Activated T-helper 17 cell treated with anti-CD3 and anti-CD28 coated beads, Interleukin-2, amount 50 U/mL, for 72 hours (primary cell): ENCODE measurements around the gene CHRNE. TPM values are rescaled to one million over a fixed set of nuclear protein-coding genes. Genes with fewer than 3 reads are reported as not detected.

ENCODE experiments used
- ATAC-seq: fragments of 150-1000 bp; cut with Tn5 transposase; replicated peaks from 2 replicates; pipeline ENCODE4 v1.10.0; 2021; ENCODE audit warnings: mild to moderate bottlenecking, moderate library complexity
- H3K27ac Mint-ChIP-seq: one replicate; pipeline ENCODE4 v1.8.0; 2022; ENCODE audit warnings: mixed read lengths
- H3K27me3 Mint-ChIP-seq: one replicate; pipeline ENCODE4 v1.8.0; 2022; ENCODE audit warnings: mixed read lengths
- H3K36me3 Mint-ChIP-seq: one replicate; pipeline ENCODE4 v1.8.0; 2022; ENCODE audit warnings: low read depth, mild to moderate bottlenecking, mixed read lengths
- H3K4me1 Mint-ChIP-seq: one replicate; pipeline ENCODE4 v1.8.0; 2022; ENCODE audit warnings: mixed read lengths
- H3K4me3 Mint-ChIP-seq: one replicate; pipeline ENCODE4 v1.8.0; 2022; ENCODE audit warnings: mild to moderate bottlenecking, mixed read lengths
- H3K9me3 Mint-ChIP-seq: one replicate; pipeline ENCODE4 v1.8.0; 2022; ENCODE audit warnings: mixed read lengths
- total RNA-seq, 2 donors: library from RNA; stranded (reverse); gene quantifications; one replicate each; pipeline ENCODE4 v1.2.3, GENCODE V29; 2022

The CHRNE gene
- total RNA-seq, 2 donors from 2014 or later = 0.35 to 0.69 TPM

DNA sequence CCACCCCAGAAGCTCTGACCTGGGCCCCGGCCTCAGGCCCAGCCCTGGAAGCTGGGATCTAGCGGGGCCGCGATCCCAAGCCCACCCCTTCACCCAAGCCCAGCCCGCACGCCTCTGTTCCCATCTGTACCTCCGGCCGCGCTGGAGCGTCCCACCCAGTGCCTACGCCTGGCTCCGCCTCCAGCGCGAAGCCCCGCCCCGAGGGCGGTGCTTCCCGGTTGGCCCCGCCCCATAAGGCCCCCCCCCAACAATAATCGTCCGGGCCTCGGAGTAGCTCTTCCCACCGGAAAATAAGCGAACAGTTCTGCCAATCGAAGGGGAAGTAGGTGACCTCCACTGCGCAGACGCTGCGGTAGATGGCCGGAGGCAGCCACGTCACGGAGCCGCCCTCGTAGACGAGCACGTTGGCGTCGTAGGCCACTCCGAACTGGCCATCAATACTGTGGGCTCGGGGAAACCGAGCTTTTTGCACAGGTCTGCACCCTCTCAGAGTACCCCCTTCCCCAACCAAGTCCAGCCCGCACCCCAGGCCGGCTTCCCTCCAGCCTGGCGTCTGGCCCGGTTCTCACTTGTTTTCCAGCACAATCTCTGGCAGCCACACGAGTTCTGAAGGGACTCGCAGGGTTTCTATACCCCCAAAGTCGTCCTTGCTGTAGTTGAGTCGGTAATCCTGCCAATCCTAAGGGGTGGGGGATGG lies 1.1 kb downstream of the CHRNE start:
- H3K4me1 Mint-ChIP-seq = peaks cover 20% of the 10 kb centered on the region
- ATAC-seq = no peak
- peaks cover 9% of the 10 kb centered on the region for H3K36me3 Mint-ChIP-seq
- peak overlapping the region; percentile 66 for H3K4me3 Mint-ChIP-seq
- no peaks in the 10 kb centered on the region for H3K27me3 Mint-ChIP-seq
- no peak overlapping the region for H3K27ac Mint-ChIP-seq
- H3K9me3 Mint-ChIP-seq = no peaks in the 10 kb centered on the region

DNA sequence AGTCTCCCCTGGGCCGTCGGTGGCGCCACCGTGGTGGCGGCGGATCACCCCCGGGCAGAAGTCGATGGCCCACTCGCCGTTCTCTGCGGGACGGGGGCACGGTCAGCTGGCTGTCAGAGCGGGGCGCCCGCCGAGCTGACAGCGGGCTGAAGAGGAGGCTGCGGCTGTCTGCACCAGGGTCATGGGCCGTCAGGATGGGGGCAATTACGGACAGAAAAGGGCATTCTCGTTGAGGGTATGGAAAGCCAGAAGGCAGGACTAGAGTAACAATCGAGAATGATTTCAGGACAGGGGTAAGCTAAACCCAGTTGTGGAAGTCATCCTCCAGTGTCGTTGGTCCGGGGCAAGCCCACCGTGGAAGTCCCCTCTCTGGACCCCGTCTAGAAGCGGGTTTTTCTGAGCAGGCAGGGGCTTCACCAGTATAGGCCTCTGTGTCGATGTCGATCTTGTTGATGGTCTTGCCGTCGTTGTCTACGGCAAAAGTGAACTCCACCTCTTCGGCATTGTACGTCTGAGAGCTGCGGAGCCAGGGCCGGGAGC lies 1.7 kb downstream of the CHRNE start:
- no peak for ATAC-seq

DNA sequence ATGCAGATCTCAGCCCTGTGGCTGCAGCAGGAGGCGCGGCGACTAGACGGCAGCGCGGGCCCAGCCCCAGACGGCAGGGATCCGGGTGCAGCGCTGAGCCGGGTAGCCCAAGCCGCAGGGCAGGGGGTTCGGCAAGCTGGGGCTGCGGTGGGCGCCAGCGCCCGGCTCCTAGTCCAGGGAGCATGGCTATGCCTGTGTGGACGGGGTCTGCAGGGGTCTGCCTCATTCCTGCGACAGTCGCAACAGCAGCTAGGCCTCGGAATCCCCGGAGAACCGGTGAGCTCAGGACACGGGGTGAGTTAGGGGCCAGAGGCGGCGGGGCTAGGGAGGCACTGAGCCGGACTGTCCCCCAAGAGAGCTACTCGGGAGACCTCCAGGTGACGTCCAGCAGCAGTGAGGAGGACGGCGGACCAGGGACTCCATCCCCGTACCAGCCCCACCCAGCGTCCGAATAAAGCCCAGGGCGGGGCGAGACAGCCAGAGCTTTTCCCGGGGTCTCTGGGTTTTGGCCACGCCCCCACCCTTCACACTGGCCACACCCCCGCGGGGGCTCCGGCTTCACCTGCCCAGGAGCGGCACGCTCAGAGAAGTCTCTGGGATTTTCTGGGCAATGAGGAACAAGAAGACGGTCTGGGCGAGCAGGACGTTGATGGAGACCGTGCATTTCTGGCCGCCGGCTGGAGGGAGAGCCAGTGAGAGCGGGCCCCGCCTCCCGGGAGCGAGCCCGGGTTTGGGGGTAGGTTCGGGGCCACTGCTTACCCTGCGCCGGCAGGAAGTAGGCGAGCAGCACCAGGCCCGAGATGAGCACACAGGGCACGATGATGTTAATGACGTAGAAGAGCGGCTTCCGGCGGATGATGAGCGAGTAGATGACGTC lies 2.4 kb downstream of the CHRNE start:
- peak overlapping the region; percentile 87 for H3K27ac Mint-ChIP-seq
- H3K4me1 Mint-ChIP-seq = peaks cover 20% of the 10 kb centered on the region
- no peaks in the 10 kb centered on the region for H3K27me3 Mint-ChIP-seq
- H3K36me3 Mint-ChIP-seq = peaks cover 18% of the 10 kb centered on the region
- no peaks in the 10 kb centered on the region for H3K9me3 Mint-ChIP-seq
- ATAC-seq = no peak
- H3K4me3 Mint-ChIP-seq = peak overlapping the region; percentile 93

More for the DNA sequence above, 1.7 kb downstream of the CHRNE start:
- H3K4me1 Mint-ChIP-seq = peaks cover 20% of the 10 kb centered on the region
- no peaks in the 10 kb centered on the region for H3K27me3 Mint-ChIP-seq
- no peak overlapping the region for H3K27ac Mint-ChIP-seq
- H3K4me3 Mint-ChIP-seq = peak overlapping the region; percentile 93
- no peaks in the 10 kb centered on the region for H3K9me3 Mint-ChIP-seq
- peaks cover 11% of the 10 kb centered on the region for H3K36me3 Mint-ChIP-seq

DNA sequence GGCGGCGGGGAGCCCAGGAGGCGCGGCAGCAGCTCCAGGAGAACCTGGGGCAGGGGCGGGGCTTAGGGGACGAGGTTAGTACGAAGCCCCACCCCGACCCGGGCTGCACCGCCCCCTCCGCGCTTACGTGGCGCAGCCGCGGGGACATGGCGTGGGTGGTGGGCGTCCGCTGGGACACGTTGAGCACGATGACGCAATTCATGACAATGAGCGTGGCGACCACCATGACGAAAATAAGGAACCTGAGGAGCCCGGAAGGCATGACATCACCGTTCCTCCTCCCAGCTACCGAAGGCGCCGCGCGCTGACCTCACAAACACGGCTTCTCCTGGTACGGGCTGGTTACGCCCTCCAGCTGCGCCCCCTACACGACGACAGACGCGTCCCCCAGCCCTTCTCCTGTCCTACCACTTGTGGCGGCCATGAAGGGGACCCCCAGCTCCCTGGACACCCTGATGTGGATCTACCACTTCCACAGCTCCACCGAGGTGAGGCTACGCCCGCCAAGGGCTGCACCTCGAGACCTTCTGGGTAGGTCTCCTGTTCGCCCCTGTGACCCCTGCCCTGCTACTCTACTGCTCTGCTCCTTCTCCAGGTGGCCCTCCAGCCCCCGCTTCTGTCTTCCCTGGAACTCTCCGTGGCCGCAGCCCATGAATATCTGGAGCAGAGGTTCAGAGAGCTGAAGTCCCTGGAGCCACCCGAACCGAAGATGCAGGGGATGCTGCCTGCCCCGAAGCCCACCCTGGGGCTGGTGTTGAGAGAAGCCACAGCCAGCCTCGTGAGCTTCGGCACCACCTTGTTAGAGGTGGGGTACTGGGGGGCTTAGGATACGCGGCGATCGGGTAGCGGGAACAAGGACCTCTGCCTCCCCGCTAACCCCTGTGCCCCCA lies 3.3 kb downstream of the CHRNE start, which contains the start of gene C17orf107:
Gene C17orf107, plus strand, starts transcription at position 196 of the 890 bp plus-strand sequence. Its CDS starts 227 bp downstream, at position 423.
- peaks cover 27% of the 10 kb centered on the region for H3K36me3 Mint-ChIP-seq
- no peaks in the 10 kb centered on the region for H3K27me3 Mint-ChIP-seq
- peak; percentile 82 for ATAC-seq
- no peaks in the 10 kb centered on the region for H3K9me3 Mint-ChIP-seq
- peaks cover 20% of the 10 kb centered on the region for H3K4me1 Mint-ChIP-seq
- H3K27ac Mint-ChIP-seq = peak within 1 kb of the TSS; percentile 87
- H3K4me3 Mint-ChIP-seq = peak within 1 kb of the TSS; percentile 93

DNA sequence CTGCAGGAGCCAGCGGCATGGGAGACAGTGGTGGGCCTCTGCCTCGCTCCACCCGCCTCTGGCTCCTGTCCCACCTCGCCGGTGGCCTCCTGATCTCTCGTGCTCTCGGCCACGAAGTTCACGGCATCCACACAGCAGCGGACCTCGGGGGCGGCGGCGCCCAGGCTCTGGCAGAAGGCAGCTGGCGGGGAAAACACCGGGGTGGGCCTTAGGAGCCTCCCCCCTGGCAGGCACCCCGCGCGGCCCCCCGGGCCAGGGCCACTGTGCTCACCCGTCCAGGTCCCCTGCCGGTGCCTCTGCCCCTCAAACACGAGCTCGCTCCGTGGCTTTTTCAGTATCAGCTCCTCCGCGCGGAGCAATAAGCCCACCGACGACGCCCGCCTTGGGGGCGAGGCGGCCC lies 4.0 kb downstream of the CHRNE start:
- Mint-ChIP-seq H3K27me3 (no peaks in the 10 kb centered on the region), H3K4me3 (peak overlapping the region; percentile 93), H3K27ac (no peak overlapping the region), H3K36me3 (peaks cover 34% of the 10 kb centered on the region), H3K4me1 (peaks cover 20% of the 10 kb centered on the region), H3K9me3 (no peaks in the 10 kb centered on the region)
- no peak for ATAC-seq

DNA sequence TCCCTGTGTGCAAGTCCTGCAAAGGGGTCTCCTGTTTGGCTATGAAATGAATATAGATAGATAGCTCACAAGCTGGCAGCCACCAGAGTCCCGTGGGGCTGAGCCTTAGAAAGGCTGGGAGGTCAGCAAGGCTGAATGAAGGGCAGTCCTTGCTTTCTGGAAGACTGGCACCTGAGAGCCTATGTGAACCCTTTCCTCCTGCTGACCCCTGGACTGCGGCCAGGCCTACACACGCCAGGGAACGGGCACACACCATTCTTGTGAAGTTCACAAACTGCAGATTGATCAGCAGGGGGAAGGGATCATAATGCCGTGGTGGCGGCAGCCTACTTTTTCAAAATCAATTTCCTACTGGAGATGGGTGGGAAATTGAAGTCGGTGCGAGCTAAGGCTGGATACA lies 4.5 kb downstream of the CHRNE start:
- Mint-ChIP-seq H3K9me3 (no peaks in the 10 kb centered on the region), H3K27ac (peak overlapping the region; percentile 72), H3K27me3 (no peaks in the 10 kb centered on the region), H3K4me3 (peak overlapping the region; percentile 74), H3K4me1 (peaks cover 15% of the 10 kb centered on the region), H3K36me3 (peaks cover 36% of the 10 kb centered on the region)
- no peak for ATAC-seq

DNA sequence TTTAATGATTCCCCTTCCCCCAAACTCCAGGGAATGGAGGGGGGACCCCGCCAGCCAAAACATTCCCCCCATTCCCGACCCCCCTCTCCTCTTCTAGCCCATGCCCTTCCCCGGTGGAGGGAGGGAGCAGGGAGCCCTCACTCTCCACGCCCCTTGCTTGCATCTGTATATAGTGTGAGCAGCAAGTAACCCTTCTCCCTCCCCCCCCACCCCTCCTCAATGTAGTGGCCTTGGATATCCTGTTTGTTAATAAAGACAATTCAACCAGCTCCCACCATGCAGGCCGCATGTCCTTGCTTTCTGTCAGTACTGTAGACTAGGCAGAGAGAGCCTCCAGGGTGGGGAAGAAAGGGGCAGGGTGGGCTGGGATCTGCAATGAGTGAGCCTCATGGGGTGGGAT lies 5.1 kb downstream of the CHRNE start:
- H3K9me3 Mint-ChIP-seq = no peaks in the 10 kb centered on the region
- H3K4me1 Mint-ChIP-seq = peaks cover 10% of the 10 kb centered on the region
- no peak overlapping the region for H3K27ac Mint-ChIP-seq
- peaks cover 36% of the 10 kb centered on the region for H3K36me3 Mint-ChIP-seq
- ATAC-seq = no peak
- H3K4me3 Mint-ChIP-seq = peak overlapping the region; percentile 74
- no peaks in the 10 kb centered on the region for H3K27me3 Mint-ChIP-seq

DNA sequence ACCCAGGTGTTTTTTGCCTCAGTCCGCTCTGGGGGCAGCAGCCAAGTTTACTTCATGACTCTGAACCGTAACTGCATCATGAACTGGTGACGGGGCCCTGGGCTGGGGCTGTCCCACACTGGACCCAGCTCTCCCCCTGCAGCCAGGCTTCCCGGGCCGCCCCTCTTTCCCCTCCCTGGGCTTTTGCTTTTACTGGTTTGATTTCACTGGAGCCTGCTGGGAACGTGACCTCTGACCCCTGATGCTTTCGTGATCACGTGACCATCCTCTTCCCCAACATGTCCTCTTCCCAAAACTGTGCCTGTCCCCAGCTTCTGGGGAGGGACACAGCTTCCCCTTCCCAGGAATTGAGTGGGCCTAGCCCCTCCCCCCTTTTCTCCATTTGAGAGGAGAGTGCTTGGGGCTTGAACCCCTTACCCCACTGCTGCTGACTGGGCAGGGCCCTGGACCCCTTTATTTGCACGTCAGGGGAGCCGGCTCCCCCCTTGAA lies 5.7 kb downstream of the CHRNE start:
- Mint-ChIP-seq H3K27ac (no peak overlapping the region), H3K27me3 (no peaks in the 10 kb centered on the region), H3K36me3 (peaks cover 41% of the 10 kb centered on the region), H3K9me3 (no peaks in the 10 kb centered on the region), H3K4me3 (no peak overlapping the region), H3K4me1 (peaks cover 7% of the 10 kb centered on the region)
- no peak for ATAC-seq

DNA sequence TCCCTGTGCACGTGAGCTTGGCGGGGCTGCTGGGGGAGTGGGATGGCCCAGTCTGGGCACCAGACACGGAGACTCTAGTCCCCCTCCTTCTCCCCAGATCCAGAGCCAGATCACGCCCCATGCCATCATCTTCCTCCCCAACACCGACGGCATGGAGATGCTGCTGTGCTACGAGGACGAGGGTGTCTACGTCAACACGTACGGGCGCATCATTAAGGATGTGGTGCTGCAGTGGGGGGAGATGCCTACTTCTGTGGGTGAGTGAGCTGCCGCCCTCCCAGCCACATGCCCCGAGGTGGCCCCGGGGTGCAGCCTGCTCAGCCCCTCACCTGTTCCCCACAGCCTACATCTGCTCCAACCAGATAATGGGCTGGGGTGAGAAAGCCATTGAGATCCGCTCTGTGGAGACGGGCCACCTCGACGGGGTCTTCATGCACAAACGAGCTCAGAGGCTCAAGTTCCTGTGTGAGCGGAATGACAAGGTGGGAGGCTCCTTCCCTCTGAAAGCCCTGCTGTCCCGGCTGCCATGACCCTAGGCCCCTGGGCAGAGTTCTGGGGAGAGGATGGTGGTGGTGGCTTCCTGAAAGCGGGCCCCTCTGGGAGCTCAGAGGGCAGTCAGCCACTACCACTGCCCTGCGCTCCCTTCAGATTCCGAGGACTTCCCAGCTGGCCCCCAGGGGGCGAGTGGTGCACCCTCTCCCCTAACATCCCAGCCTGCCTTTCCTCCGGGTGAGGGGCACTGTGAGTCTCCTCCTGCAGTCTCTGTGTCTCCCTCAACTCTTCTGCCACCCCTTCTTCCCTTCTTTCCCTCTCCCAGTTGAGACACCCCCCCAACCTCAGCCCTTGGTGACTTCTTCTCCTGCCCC lies 6.3 kb downstream of the CHRNE start:
- Mint-ChIP-seq H3K4me1 (peaks cover 7% of the 10 kb centered on the region), H3K9me3 (no peaks in the 10 kb centered on the region), H3K27ac (no peak overlapping the region), H3K4me3 (no peak overlapping the region), H3K36me3 (peaks cover 44% of the 10 kb centered on the region), H3K27me3 (no peaks in the 10 kb centered on the region)
- ATAC-seq = no peak

DNA sequence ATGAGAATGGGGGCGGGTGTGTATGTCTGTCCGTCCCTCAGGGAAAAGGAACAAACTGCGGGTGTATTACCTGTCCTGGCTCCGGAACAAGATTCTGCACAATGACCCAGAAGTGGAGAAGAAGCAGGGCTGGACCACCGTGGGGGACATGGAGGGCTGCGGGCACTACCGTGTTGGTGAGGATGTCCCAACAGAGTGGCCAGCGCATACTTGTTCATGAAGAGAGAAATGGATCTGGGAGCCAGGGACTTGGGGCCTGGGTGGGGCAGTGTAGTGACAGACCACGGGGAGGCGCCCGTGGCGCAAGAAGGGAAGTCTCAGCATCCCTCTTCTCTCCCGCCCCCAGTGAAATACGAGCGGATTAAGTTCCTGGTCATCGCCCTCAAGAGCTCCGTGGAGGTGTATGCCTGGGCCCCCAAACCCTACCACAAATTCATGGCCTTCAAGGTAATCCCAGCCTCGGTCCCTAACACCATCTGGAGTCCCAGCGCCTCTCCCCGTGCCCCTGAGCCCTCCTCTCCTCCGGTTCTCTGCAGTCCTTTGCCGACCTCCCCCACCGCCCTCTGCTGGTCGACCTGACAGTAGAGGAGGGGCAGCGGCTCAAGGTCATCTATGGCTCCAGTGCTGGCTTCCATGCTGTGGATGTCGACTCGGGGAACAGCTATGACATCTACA lies 7.1 kb downstream of the CHRNE start:
- ATAC-seq = no peak
- peaks cover 51% of the 10 kb centered on the region for H3K36me3 Mint-ChIP-seq
- no peak overlapping the region for H3K4me3 Mint-ChIP-seq
- H3K27me3 Mint-ChIP-seq = no peaks in the 10 kb centered on the region
- H3K9me3 Mint-ChIP-seq = no peaks in the 10 kb centered on the region
- peaks cover 7% of the 10 kb centered on the region for H3K4me1 Mint-ChIP-seq
- H3K27ac Mint-ChIP-seq = no peak overlapping the region

DNA sequence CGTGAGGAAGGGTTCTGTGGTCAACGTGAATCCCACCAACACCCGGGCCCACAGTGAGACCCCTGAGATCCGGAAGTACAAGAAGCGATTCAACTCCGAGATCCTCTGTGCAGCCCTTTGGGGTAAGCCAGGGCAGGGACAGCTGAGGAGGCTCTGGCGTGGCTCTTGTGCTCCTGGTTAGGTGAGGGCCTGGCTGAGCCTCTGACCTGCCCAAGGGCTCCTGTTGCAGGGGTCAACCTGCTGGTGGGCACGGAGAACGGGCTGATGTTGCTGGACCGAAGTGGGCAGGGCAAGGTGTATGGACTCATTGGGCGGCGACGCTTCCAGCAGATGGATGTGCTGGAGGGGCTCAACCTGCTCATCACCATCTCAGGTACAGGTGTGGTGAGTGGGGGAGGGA lies 7.8 kb downstream of the CHRNE start:
- no peak overlapping the region for H3K27ac Mint-ChIP-seq
- no peaks in the 10 kb centered on the region for H3K27me3 Mint-ChIP-seq
- no peak for ATAC-seq
- no peak overlapping the region for H3K4me3 Mint-ChIP-seq
- H3K36me3 Mint-ChIP-seq = peaks cover 58% of the 10 kb centered on the region
- H3K4me1 Mint-ChIP-seq = peaks cover 7% of the 10 kb centered on the region
- no peaks in the 10 kb centered on the region for H3K9me3 Mint-ChIP-seq

DNA sequence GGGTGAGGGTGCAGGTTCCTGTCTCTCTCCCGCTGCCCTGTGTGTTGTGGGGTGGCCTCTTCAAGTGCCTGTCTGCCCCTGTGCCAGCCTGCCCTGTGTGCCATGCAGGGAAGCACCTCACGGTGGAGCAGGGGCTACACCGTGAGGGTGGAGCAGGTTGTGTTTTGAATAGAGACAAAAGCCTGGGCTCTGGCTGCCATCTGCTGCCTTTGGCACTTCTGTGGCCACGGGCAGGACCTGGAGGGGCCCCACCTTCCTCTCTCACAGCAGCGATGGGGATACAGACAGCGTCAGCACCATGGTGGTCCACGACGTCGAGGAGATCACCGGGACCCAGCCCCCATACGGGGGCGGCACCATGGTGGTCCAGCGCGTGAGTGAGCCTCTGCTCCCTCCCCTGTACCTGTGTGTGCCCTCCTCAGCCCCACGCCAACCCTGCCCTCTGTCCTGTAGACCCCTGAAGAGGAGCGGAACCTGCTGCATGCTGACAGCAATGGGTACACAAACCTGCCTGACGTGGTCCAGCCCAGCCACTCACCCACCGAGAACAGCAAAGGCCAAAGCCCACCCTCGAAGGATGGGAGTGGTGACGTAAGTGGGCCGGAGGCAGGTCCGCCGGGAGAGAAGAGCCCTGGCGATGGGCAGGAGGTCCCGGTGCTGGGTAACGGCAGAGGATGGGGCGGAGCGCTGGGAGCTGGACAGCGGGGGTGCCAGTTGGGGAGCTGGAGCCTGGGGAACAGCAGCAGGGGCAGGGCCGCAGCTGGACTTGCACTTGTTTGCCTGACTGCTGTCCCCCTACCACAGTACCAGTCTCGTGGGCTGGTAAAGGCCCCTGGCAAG lies 9.0 kb downstream of the CHRNE start:
- no peaks in the 10 kb centered on the region for H3K27me3 Mint-ChIP-seq
- peaks cover 54% of the 10 kb centered on the region for H3K36me3 Mint-ChIP-seq
- no peak overlapping the region for H3K27ac Mint-ChIP-seq
- H3K4me1 Mint-ChIP-seq = peaks cover 7% of the 10 kb centered on the region
- ATAC-seq = no peak
- H3K4me3 Mint-ChIP-seq = no peak overlapping the region
- H3K9me3 Mint-ChIP-seq = no peaks in the 10 kb centered on the region
